ENCODE results near the gene PHIP. TPM values are rescaled to one million over a fixed set of nuclear protein-coding genes. Genes with fewer than 3 reads are reported as not detected.
"Not testable (repeated sequence)": the region's sequence is repeated elsewhere in the genome, so short reads cannot be mapped to it uniquely, and the experiment has no call there.

PHIP gene
- 78.0 TPM for total RNA-seq

DNA sequence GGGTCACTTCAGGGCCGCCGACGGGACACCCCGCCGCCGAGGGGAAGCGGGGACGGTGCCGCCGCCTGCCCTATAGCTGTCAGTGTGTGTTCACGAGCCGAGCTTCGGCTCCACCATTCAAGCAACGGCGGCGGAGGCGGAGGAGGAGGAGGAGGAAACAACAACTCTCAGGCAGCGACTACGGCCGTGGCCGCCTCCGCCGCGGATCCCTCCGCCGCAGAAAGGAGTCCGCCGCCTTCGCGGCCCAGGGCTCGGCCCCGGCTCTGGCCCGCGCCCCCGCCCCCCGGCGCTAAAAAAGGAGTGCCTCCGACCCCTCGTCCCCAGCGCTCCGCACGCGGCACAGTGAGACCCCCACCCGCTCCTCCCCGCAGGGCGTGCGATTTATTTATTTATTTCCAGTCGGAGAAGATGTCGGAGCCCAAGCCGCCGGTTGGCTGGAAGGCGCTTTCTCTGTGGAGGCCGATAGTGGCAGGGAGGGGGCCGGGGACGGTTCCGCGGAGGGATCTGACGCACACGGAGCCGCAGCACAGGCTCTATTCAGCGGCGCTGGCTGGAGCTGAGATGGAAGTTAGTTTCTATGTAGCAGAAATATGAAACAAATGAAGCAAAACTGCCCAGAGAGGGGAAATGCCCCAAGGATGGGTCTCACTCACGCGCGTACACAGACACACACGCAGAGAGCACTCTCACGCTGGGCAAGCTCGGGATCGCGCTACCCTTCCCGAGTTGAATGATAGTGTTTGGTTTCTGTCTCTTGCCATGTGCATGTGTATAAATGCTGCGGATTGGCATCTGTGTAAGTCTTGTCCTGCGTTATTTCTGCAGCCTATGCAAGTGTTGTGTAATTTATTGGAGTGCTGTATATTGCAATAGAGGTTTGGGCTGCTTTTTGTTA, at the start of gene PHIP:
TSS of gene PHIP (minus strand) at position 180 of the 895 bp plus-strand sequence. CDS start 186 bp downstream, outside the sequence.
- DNase-seq, result peak; percentile 91

GRCh38 chr6:79127660-79128059, 49.6 kb upstream of the PHIP start:
- no peak for DNase-seq

- no peak for DNase-seq
Measured at GRCh38 chr6:79119217-79119616, 41.2 kb upstream of the PHIP start.

- DNase-seq, result no peak
Measured at GRCh38 chr6:79117752-79118151, 39.7 kb upstream of the PHIP start.

DNA sequence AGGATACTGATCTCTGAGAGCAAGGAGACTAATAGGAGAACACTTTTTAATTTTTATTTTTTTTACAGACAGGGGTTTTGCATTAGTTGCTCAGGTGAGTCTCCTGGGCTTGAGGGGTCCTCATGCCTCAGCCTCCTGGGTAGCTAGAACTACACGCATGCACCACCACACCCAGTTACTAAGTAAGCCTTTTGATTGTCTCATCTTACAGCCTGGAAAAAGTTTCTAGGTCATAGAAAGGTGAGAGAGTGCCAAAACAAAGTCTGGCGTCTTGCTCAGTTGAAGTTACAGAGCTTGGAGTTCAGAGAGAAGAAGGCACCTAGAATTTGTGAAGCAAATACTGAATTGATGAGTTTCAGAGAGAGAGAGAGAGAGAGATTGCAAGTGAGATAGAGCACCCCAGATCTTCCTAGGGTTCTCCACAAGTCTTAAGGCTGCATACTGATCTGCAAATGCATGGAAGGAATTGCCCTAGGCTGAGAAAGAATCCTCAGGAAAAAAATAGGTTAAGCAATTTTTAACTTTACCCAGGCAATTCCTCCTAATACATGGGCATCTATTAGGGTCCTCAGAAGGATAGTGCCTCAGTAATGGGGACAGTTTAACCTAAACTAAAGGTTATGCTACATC, 37.6 kb upstream of the PHIP start:
- DNase-seq, result no peak

- DNase-seq, result no peak
Measured at GRCh38 chr6:79111549-79111948, 33.5 kb upstream of the PHIP start.

GRCh38 chr6:79101164-79101563, 23.1 kb upstream of the PHIP start:
- no peak for DNase-seq

DNA sequence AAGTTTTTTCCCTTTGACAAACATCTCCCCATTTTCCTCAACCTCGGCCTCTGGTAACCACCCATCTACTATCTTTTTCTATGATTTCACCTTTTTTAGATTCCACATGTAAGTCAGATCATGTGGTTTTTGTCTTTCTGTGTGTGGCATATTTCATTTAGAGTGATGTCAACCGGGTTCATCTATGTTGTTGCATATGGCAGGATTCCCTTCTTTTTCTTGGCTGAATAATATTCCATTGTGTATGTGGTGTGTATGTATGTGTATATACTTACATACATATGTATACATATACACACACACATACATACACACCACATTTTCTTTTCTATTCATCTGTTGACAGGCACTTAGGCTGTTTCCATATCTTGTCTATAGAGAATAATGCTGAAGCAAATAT, 22.2 kb upstream of the PHIP start:
- no peak for DNase-seq

GRCh38 chr6:79094938-79095337, 16.9 kb upstream of the PHIP start:
- DNase-seq, result no peak

- DNase-seq, result not testable (repeated sequence)
Measured at GRCh38 chr6:79091801-79092200, 13.7 kb upstream of the PHIP start.

DNA sequence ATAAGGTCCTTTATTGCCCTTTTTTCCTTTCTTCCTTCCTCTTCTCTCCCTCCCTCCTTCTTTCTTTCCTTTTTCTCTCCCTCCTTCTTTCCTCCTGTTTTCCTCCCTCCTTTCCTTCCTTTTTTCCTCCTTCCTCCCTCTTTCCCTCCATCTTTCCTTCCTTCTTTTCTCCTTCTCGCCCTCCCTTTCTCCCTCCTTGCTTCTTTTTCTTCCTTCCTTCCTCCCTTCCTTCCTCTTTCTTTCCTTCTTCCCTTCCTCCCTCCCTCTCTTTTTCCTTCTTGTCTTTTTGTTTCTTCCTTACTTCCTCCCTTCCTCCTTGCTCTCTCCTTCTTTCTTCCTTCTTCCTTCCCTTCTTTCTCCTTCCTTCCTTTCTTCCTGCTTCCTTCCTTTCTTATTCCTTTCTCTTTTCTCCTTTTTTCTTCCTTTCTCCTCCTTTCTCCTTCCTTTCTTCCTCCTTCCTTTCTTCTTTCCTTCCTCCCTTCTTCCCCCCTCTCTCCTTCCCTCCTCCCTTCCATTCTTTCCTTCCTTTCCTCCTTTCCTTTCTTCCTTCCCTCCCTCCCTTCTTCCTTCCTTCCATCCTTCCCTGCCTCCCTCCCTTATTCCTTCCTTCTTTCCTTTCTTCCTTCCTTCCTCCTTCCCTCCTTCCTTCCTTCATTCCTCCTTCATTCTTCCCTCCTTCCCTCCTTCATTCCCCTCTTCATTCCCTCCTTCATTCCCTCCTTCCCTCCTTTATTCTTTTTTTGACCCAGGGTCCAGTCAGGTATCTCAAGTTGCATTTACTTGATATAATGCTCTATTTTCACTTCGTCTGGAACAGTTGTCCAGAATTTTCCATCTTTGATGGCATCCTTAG, 11.7 kb upstream of the PHIP start:
- DNase-seq, result no peak

GRCh38 chr6:79084693-79085092, 6.6 kb upstream of the PHIP start:
- DNase-seq, result no peak

DNA sequence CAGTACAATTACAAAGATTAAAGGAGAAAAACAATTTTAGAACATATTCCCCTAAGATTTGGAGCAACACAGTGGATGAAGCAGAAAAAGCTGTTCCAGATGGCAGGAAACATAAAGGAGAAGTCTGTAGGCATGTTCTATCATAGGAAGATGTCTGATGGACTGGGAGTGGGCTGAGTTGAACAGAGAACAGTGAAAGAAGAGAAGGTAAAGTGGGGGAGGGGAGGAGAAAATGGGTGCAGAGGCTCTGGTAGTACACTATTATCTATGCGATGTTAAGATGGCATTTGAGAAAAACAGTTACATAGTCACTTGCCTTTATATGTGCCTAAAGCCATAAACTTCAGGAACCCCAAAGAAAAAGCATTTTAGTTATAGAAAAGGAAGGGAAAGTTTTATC, 4.2 kb upstream of the PHIP start:
- no peak for DNase-seq

GRCh38 chr6:79081663-79082062, 3.6 kb upstream of the PHIP start:
- DNase-seq, result no peak

DNA sequence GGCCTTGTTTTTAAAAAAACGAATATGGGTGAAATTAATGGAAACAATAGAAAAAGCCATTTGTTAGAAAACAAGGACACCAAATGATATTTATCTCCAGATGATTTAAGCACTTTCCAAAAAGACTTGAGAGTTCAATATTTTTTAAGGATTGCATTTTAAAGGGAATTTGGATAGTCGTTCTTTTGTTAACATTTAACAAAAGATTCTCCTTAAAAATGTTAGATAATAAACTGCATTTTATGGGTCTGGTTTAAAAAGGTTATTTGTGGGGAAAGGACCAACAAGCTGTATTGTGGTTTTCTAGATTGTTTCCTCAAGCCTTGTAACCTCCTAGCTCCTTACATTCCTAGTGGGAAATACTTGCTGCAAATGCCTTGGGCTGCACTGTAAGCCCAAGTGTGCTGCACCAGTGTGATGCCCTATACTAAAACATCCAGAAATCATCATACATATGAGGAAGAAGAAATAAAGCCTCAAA, 1.5 kb upstream of the PHIP start:
- DNase-seq, result no peak

GRCh38 chr6:79077715-79078074, 359 bp downstream of the PHIP start:
- no peak for DNase-seq

DNA sequence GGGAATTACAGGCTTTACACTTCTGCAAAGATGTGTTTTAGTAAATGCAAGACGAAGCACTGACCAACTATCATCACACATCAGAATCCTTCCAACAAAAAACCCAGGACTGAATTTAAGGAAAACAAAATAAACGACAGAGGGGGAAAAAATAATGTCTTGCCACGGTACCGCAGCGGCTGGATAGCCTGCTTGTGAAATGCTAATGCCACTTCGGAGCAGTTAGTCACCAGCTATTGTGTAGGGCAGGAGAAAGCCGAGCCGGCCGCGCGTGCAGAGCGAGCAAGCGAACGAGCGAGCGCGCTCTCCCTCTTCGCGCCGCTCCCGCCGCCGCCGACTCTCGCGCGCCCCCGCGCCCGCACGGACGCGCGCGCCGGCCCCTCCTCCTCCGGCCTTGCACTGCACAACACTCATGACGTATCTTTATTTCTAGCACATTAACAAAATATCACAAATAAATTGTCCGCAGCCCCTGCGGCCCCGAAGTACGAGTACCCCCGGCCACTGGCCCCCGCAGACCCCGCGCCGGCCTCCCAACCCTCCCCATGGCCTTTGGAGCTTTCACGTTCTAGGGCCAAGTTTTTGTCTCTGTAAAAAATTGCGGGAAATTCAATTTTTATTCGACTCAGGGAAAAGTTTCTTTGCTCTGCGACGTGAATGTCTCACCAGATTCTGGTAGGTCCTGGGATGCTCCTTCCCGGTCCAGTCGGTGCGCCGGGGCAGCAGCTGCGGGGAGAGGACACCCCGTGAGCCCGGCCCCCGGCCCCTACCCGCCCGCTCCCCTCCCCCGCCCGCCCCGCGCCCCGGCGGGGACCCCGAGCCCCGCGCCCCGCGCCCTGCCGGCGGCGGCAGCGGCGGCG, 1.0 kb downstream of the PHIP start:
- DNase-seq, result peak; percentile 89

- no peak for DNase-seq
Measured at GRCh38 chr6:79076160-79076559, 1.9 kb downstream of the PHIP start.

DNA sequence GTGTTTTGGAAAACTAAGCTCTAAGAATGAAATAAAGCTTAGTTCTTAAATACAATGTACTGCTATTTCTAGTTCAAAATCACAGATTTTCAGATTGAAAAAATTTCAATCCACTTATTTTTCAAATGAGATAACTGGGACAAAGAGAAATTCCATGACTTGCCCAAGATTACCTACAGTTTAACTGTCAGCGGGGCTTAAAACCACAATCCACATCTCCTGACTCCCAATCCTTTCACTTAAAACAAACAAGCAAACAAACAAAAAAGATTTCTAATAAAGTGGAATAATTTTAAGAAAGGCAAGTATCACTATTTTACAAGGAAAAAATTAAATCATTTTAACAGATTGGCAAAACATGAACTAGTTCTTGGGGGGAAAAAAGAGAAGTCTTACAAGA, 4.2 kb downstream of the PHIP start:
- DNase-seq, result no peak

DNA sequence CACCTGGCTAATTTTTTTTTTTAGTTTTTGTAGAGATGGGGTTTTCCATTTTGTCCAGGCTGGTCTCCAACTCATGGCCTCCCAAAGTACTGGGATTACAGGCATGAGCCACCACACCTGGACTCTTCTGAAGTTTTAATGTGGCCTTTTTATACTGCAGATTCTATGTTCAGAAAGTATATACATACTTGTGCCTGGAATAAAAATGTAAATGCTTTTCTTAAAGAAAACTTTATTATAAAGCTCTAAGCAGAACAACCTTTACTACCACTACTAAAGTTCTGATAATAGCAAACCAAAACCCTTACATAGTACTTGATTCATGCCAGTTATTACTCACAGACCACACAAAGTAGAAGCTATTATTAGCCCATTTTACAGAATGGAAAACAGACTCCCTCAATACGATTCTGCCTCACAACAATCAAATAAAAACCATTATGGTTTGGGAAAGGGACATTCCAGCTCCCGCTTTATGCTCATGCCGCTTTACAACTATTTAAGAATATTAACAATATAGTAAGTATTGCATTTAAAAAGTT, 5.3 kb downstream of the PHIP start:
- DNase-seq, result no peak

GRCh38 chr6:79071547-79071946, 6.5 kb downstream of the PHIP start:
- no peak for DNase-seq

Data from occipital lobe (tissue), 2 donors.